Thymus (tissue), 11 donors: ENCODE measurements around the gene TMEM30B. TPM values are rescaled to one million over a fixed set of nuclear protein-coding genes. Genes with fewer than 3 reads are reported as not detected.

Source experiments
- DNase-seq, 9 donors: peaks; one replicate each; pipeline ENCODE4 v3.0.0-alpha.2; 2013; ENCODE audit warnings: low spot score in 9 of 9, low read depth in 6 of 9, missing footprints in 1 of 9
- H3K27ac ChIP-seq, 2 donors: one replicate each; pipeline ENCODE4 v1.5.1; 2013; ENCODE audit warnings: control low read depth in 1 of 2, low read depth in 1 of 2, low read length in 1 of 2, mild to moderate bottlenecking in 1 of 2, moderate library complexity in 1 of 2
- H3K27me3 ChIP-seq, 2 donors: one replicate each; pipeline ENCODE4 v1.5.1; 2013; ENCODE audit warnings: low read length in 1 of 2; ENCODE audit not compliant: control insufficient read depth in 2 of 2, insufficient read depth in 1 of 2
- H3K36me3 ChIP-seq, 2 donors: one replicate each; pipeline ENCODE4 v1.5.1; 2013; ENCODE audit warnings: low read length in 1 of 2, mild to moderate bottlenecking in 1 of 2, moderate library complexity in 1 of 2; ENCODE audit not compliant: control insufficient read depth in 2 of 2, insufficient read depth in 2 of 2
- H3K4me1 ChIP-seq, 2 donors: one replicate each; pipeline ENCODE4 v1.5.1; 2013; ENCODE audit warnings: low read length in 2 of 2; ENCODE audit not compliant: control insufficient read depth in 2 of 2, insufficient read depth in 2 of 2
- H3K4me3 ChIP-seq, 2 donors: one replicate each; pipeline ENCODE4 v1.5.1; 2013; ENCODE audit warnings: low read length in 2 of 2, control low read depth in 1 of 2, mild to moderate bottlenecking in 1 of 2
- H3K9me3 ChIP-seq, 2 donors: one replicate each; pipeline ENCODE4 v1.5.1; 2013; ENCODE audit warnings: low read length in 1 of 2, mild to moderate bottlenecking in 1 of 2; ENCODE audit not compliant: control insufficient read depth in 2 of 2, insufficient read depth in 1 of 2
- whole genome bisulfite sequencing: extraction: QIAGEN DNeasy Blood & Tissue Kit; methylation state at CpG from one replicate; pipeline ENCODE4 v1.1.7; 2013; 5-methylcytosine and 5-hydroxymethylcytosine counted together
- polyA plus RNA-seq: library from polyadenylated mRNA; stranded (reverse); fragments of 200-250 nt; gene quantifications from one replicate; pipeline ENCODE4 v1.2.3, GENCODE V29; 2013
- total RNA-seq: library from RNA; stranded (reverse); fragments of 120-200 nt; gene quantifications from one replicate; pipeline ENCODE4 v1.2.4, GENCODE V29; 2013
- donor health status: healthy.

Gene TMEM30B
- total and polyA plus RNA-seq, 2 donors, result 3.1 to 20.0 TPM

GRCh38 chr14:61227884-61228591 lies 53.1 kb downstream of the TMEM30B start:
- H3K4me3 ChIP-seq, result no peak overlapping the region
- no peaks in the 10 kb centered on the region for H3K27me3 ChIP-seq
- H3K4me1 ChIP-seq, result peaks cover 0 to 3% of the 10 kb centered on the region in 2 donors
- no peak for DNase-seq
- 93% methylated on average over 6 of the region's 6 CpGs for WGBS
- no peak overlapping the region for H3K27ac ChIP-seq
- H3K9me3 ChIP-seq, result no peaks in the 10 kb centered on the region
- H3K36me3 ChIP-seq, result no peaks in the 10 kb centered on the region

Other genes starting within 250 kb of the TMEM30B start
- 81.8 TPM for gene PRKCH, start 40.2 kb upstream of the TMEM30B start, total RNA-seq
- 73.5 TPM for gene PRKCH, start 40.2 kb upstream of the TMEM30B start, polyA plus RNA-seq